GM13976 (cell line): ENCODE data around the gene TSPAN13.

Source experiments
- DNase-seq: peaks from one replicate; pipeline ENCODE4 v3.0.0; 2012; ENCODE audit warnings: low spot score
- CTCF ChIP-seq: IDR thresholded peaks from 2 replicates; pipeline ENCODE4 v1.5.1; 2012; ENCODE audit warnings: borderline replicate concordance, mild to moderate bottlenecking; ENCODE audit not compliant: insufficient read depth; ENCODE audit errors: extremely low read depth, missing control alignments, control extremely low read depth
- in situ Hi-C: fragments of 300-500 bp; cut with MboI; formaldehyde crosslinking; loops from one replicate; pipeline ENCODE4 v1.12.0; 2022; ENCODE audit warnings: low sequenced_read_pairs, mixed read lengths, inconsistent platforms; ENCODE audit not compliant: unreplicated experiment

Gene TSPAN13

GRCh38 chr7:16739863-16740622, 13.5 kb upstream of the TSPAN13 start:
- no peak for TF ChIP-seq CTCF

GRCh38 chr7:16740623-16740953, 13.0 kb upstream of the TSPAN13 start:
- DNase-seq, result no peak
- no peak for TF ChIP-seq CTCF
- in situ Hi-C loops, result no loop called here

More at GRCh38 chr7:16739863-16740622, 13.5 kb upstream of the TSPAN13 start:
- in situ Hi-C loops, result no loop called here
- DNase-seq, result no peak

- in situ Hi-C loops, result no loop called here
- TF ChIP-seq CTCF, result no peak
- no peak for DNase-seq
These were observed 12.6 kb upstream of the TSPAN13 start for GRCh38 chr7:16740996-16741395.

GRCh38 chr7:16741676-16742075, 11.9 kb upstream of the TSPAN13 start:
- in situ Hi-C loops, result no loop called here
- no peak for TF ChIP-seq CTCF
- no peak for DNase-seq

GRCh38 chr7:16742547-16742946, 11.0 kb upstream of the TSPAN13 start:
- in situ Hi-C loops, result no loop called here
- DNase-seq, result no peak
- no peak for TF ChIP-seq CTCF

GRCh38 chr7:16743236-16743635, 10.3 kb upstream of the TSPAN13 start:
- in situ Hi-C loops, result no loop called here
- no peak for DNase-seq
- no peak for TF ChIP-seq CTCF

- in situ Hi-C loops, result no loop called here
- TF ChIP-seq CTCF, result no peak
- DNase-seq, result no peak
These were observed 8.9 kb upstream of the TSPAN13 start for GRCh38 chr7:16744518-16745250.
